ENCODE data around the gene LOC128125822.

LOC128125822 gene

GRCh38 chr6:63598049-63599036 lies 26.1 kb downstream of the LOC128125822 start:
- DNase-seq (ENCODE audit: low spot score in 2 of 2) (peak; percentile 55 to 57), ATAC-seq (replicated peaks; ENCODE audit: extremely low read depth, poor library complexity, severe bottlenecking) (peak; percentile 98)
- Mint-ChIP-seq H3K4me1 (peaks cover 9% of the 10 kb centered on the region), H3K27me3 (no peaks in the 10 kb centered on the region), H3K27ac (ENCODE audit: low read depth) (no peak overlapping the region), H3K36me3 (ENCODE audit: insufficient read depth) (no peaks in the 10 kb centered on the region), H3K9me3 (no peaks in the 10 kb centered on the region), H3K4me3 (peak overlapping the region; percentile 74)

- no peaks in the 10 kb centered on the region for H3K36me3 Mint-ChIP-seq (ENCODE audit: insufficient read depth)
- H3K9me3 Mint-ChIP-seq = no peaks in the 10 kb centered on the region
- H3K27ac Mint-ChIP-seq (ENCODE audit: low read depth) = no peak overlapping the region
- H3K27me3 Mint-ChIP-seq = no peaks in the 10 kb centered on the region
- DNase-seq (ENCODE audit: low spot score in 2 of 2) = no peak
- H3K4me1 Mint-ChIP-seq = peaks cover 9% of the 10 kb centered on the region
- ATAC-seq (replicated peaks; ENCODE audit: extremely low read depth, poor library complexity, severe bottlenecking) = no peak
- H3K4me3 Mint-ChIP-seq = no peak overlapping the region
Observed at GRCh38 chr6:63599243-63599642, 27.0 kb downstream of the LOC128125822 start.

GRCh38 chr6:63600136-63600535 lies 27.9 kb downstream of the LOC128125822 start:
- Mint-ChIP-seq H3K27ac (ENCODE audit: low read depth) (no peak overlapping the region), H3K4me1 (peaks cover 9% of the 10 kb centered on the region), H3K9me3 (no peaks in the 10 kb centered on the region), H3K36me3 (ENCODE audit: insufficient read depth) (no peaks in the 10 kb centered on the region), H3K4me3 (no peak overlapping the region), H3K27me3 (no peaks in the 10 kb centered on the region)
- DNase-seq (ENCODE audit: low spot score in 2 of 2) = no peak
- ATAC-seq (replicated peaks; ENCODE audit: extremely low read depth, poor library complexity, severe bottlenecking) = no peak

DNA sequence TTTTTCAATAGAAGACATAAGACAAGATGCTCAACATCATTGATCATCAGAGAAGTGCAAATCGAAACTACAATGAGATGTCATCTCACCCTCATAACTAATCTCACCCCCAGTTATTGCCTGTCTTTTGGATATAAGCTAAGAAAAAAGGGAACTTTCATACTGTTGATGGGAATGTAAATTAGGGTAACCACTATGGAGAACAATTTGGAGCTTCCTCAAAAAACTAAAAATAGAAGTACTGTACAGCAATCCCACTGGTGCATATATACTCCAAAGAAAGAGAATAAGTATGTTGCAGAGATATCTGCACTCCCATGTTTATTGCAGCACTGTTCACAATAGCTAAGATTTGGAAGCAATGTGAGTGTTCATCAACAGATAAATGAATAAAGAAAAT lies 37.0 kb downstream of the LOC128125822 start:
- ATAC-seq (replicated peaks; ENCODE audit: extremely low read depth, poor library complexity, severe bottlenecking) (no peak), DNase-seq (ENCODE audit: low spot score in 2 of 2) (no peak)
- H3K27ac Mint-ChIP-seq (ENCODE audit: low read depth) = no peak overlapping the region
- no peaks in the 10 kb centered on the region for H3K36me3 Mint-ChIP-seq (ENCODE audit: insufficient read depth)
- H3K27me3 Mint-ChIP-seq = peaks cover 13% of the 10 kb centered on the region
- H3K9me3 Mint-ChIP-seq = no peaks in the 10 kb centered on the region
- no peaks in the 10 kb centered on the region for H3K4me1 Mint-ChIP-seq
- H3K4me3 Mint-ChIP-seq = no peak overlapping the region

GRCh38 chr6:63610944-63611343 lies 38.7 kb downstream of the LOC128125822 start:
- Mint-ChIP-seq H3K36me3 (ENCODE audit: insufficient read depth) (no peaks in the 10 kb centered on the region), H3K4me1 (no peaks in the 10 kb centered on the region), H3K27ac (ENCODE audit: low read depth) (no peak overlapping the region), H3K4me3 (no peak overlapping the region), H3K9me3 (no peaks in the 10 kb centered on the region), H3K27me3 (peaks cover 19% of the 10 kb centered on the region)
- DNase-seq (ENCODE audit: low spot score in 2 of 2) (no peak), ATAC-seq (replicated peaks; ENCODE audit: extremely low read depth, poor library complexity, severe bottlenecking) (no peak)

DNA sequence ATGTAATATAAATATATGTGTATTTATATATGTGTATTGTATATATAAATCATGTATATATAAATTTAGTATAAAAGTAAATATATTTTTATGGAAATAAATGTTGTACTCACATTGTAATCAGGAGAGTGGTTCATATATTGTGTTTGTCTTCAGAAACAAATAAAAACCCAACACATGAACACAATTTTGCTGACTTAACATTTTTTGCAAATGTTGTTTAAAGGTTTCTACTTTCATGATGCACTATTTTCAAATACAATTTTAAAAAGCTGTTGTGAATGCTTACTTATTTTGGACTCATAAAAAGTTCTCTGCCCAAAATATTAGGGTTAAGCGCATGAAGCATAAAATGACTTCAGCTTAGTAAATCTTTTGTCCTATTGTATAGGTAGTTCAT lies 39.3 kb downstream of the LOC128125822 start:
- no peaks in the 10 kb centered on the region for H3K4me1 Mint-ChIP-seq
- DNase-seq (ENCODE audit: low spot score in 2 of 2) (no peak), ATAC-seq (replicated peaks; ENCODE audit: extremely low read depth, poor library complexity, severe bottlenecking) (no peak)
- no peak overlapping the region for H3K27ac Mint-ChIP-seq (ENCODE audit: low read depth)
- no peak overlapping the region for H3K4me3 Mint-ChIP-seq
- H3K27me3 Mint-ChIP-seq = peaks cover 25% of the 10 kb centered on the region
- H3K9me3 Mint-ChIP-seq = no peaks in the 10 kb centered on the region
- H3K36me3 Mint-ChIP-seq (ENCODE audit: insufficient read depth) = no peaks in the 10 kb centered on the region

- no peak for ATAC-seq (replicated peaks; ENCODE audit: extremely low read depth, poor library complexity, severe bottlenecking)
- no peaks in the 10 kb centered on the region for H3K36me3 Mint-ChIP-seq (ENCODE audit: insufficient read depth)
- no peak overlapping the region for H3K27ac Mint-ChIP-seq (ENCODE audit: low read depth)
- no peaks in the 10 kb centered on the region for H3K9me3 Mint-ChIP-seq
- no peak for DNase-seq (ENCODE audit: low spot score in 2 of 2)
- H3K27me3 Mint-ChIP-seq = peaks cover 52% of the 10 kb centered on the region
- no peak overlapping the region for H3K4me3 Mint-ChIP-seq
- no peaks in the 10 kb centered on the region for H3K4me1 Mint-ChIP-seq
Observed at GRCh38 chr6:63615590-63615989, 43.3 kb downstream of the LOC128125822 start.
